Colonic mucosa (tissue), 4 donors: Measurements from ENCODE around the gene NRN1. TPM values are rescaled to one million over a fixed set of nuclear protein-coding genes. Genes with fewer than 3 reads are reported as not detected.
"Not testable (repeated sequence)": the region's sequence is repeated elsewhere in the genome, so short reads cannot be mapped to it uniquely, and the experiment has no call there.

Source experiments
- DNase-seq: peaks from one replicate; pipeline ENCODE4 v3.0.0-alpha.2; 2020
- H3K27ac ChIP-seq: fragments of 200-600 bp; one replicate; pipeline ENCODE4 v1.8.0; 2021
- H3K27me3 ChIP-seq: fragments of 200-600 bp; one replicate; pipeline ENCODE4 v1.8.0; 2021
- H3K36me3 ChIP-seq: fragments of 200-600 bp; one replicate; pipeline ENCODE4 v1.8.0; 2021
- H3K4me1 ChIP-seq: fragments of 200-600 bp; one replicate; pipeline ENCODE4 v1.8.0; 2021; ENCODE audit warnings: mild to moderate bottlenecking
- H3K4me3 ChIP-seq: fragments of 200-600 bp; one replicate; pipeline ENCODE4 v1.8.0; 2021
- H3K9ac ChIP-seq, 2 donors: one replicate each; pipeline ENCODE4 v1.7.0; 2013; ENCODE audit warnings: control low read depth in 2 of 2, low read depth in 2 of 2, low read length in 2 of 2
- H3K9me3 ChIP-seq: fragments of 200-600 bp; one replicate; pipeline ENCODE4 v1.8.0; 2021
- intact Hi-C: fragments of 100-400 bp; cut with DNase I; formaldehyde crosslinking; loops from one replicate; pipeline ENCODE4 v1.14.1; 2022
- total RNA-seq, 2 donors: library from RNA; stranded (reverse); fragmentation: NEBNext Ultra II Directional in 1 of 2; extraction: Animal tissue kit (Norgen Biotek cat#: 25700) in 1 of 2; gene quantifications; one replicate each; pipeline ENCODE4 v1.2.1, GENCODE V29; 2021
- TF ChIP-seq, protein P1 (sequence below): fragments of 200-600 bp; IDR thresholded peaks from one replicate; pipeline ENCODE4 v1.8.0; 2022; ENCODE audit warnings: antibody characterized with exemption, mild to moderate bottlenecking
- donor health status: healthy.
- donor health status: DM: no; HTN: no; CAD: no.
- donor health status: DM: no; HTN: no; CAD: no.

The NRN1 gene
- total RNA-seq, 2 donors from 2014 or later: 1.6 to 4.5 TPM

GRCh38 chr6:6033858-6034257, 27.1 kb upstream of the NRN1 start:
- intact Hi-C loops: no loop called here
- Histone ChIP-seq H3K27ac (no peak overlapping the region), H3K27me3 (no peaks in the 10 kb centered on the region), H3K9me3 (no peaks in the 10 kb centered on the region), H3K36me3 (no peaks in the 10 kb centered on the region), H3K4me3 (no peak overlapping the region), H3K9ac (no peak overlapping the region), H3K4me1 (no peaks in the 10 kb centered on the region)
- no peak for DNase-seq
- TF ChIP-seq, protein P1, sequence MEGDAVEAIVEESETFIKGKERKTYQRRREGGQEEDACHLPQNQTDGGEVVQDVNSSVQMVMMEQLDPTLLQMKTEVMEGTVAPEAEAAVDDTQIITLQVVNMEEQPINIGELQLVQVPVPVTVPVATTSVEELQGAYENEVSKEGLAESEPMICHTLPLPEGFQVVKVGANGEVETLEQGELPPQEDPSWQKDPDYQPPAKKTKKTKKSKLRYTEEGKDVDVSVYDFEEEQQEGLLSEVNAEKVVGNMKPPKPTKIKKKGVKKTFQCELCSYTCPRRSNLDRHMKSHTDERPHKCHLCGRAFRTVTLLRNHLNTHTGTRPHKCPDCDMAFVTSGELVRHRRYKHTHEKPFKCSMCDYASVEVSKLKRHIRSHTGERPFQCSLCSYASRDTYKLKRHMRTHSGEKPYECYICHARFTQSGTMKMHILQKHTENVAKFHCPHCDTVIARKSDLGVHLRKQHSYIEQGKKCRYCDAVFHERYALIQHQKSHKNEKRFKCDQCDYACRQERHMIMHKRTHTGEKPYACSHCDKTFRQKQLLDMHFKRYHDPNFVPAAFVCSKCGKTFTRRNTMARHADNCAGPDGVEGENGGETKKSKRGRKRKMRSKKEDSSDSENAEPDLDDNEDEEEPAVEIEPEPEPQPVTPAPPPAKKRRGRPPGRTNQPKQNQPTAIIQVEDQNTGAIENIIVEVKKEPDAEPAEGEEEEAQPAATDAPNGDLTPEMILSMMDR: no peak

DNA sequence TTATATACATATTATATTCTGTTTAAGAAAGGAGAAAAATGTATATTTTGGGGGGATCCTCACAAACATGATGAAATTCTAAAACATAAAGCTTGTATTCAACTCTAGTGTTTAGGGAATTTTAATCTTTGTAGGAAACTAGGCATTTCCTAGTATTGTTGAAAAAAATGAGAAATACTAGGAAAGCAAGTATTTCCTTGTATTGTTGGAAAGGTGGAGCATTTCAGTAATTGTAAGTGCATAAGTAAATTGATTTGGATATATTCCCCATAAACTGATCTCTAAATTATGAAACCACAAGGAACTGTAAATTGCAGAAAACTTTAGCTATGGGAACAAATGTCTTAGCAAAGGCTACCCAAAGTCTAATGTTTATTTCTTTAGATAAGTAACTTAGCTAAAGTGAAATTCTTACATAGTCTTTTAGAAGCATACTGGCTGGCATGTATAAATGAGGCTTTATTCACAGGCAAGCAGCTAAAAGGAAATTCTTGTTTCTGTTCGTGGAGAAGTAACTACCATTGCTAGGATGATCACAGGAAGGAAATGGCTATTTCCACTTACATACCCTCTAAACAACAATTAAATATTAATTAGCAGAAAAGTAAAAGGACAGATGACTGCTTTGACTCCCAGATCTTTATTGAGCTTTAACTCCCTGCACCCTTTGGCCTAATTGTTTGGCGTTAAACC, 19.9 kb upstream of the NRN1 start:
- no peaks in the 10 kb centered on the region for H3K27me3 ChIP-seq
- H3K36me3 ChIP-seq: no peaks in the 10 kb centered on the region
- H3K9ac ChIP-seq: no peak overlapping the region
- DNase-seq: no peak
- H3K4me3 ChIP-seq: no peak overlapping the region
- H3K27ac ChIP-seq: no peak overlapping the region
- H3K9me3 ChIP-seq: no peaks in the 10 kb centered on the region
- H3K4me1 ChIP-seq: no peaks in the 10 kb centered on the region
- TF ChIP-seq, protein P1: no peak
- intact Hi-C loops: no loop called here

GRCh38 chr6:6025736-6026135, 19.0 kb upstream of the NRN1 start:
- Histone ChIP-seq H3K4me1 (no peaks in the 10 kb centered on the region), H3K9me3 (no peaks in the 10 kb centered on the region), H3K4me3 (no peak overlapping the region), H3K27me3 (no peaks in the 10 kb centered on the region), H3K9ac (no peak overlapping the region), H3K27ac (no peak overlapping the region), H3K36me3 (no peaks in the 10 kb centered on the region)
- intact Hi-C loops: no loop called here
- TF ChIP-seq, protein P1: no peak
- no peak for DNase-seq

GRCh38 chr6:6024220-6024619, 17.5 kb upstream of the NRN1 start:
- intact Hi-C loops: no loop called here
- no peaks in the 10 kb centered on the region for H3K27me3 ChIP-seq

DNA sequence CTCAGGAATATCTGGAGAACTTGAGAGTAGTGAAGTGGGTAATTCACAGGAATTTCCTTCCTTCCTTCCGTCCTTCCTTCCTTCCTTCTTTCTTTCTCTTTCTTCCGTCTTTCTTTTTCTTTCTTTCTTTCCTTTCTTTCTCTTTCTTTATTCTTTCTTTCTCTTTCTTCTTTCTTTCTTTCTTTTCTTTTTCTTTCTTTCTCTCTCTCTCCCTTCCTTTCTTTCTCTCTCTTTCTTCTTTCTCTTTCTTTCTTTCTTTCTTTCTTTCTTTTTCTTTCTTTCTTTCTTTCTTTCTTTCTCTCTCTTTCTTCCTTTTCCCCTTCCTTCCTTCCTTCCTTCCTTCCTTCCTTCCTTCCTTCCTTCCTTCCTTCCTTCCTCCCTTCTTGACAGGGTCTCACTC, 16.1 kb upstream of the NRN1 start:
- H3K4me1 ChIP-seq, intact Hi-C loops, H3K4me3 ChIP-seq, H3K27ac ChIP-seq, H3K9ac ChIP-seq, H3K27me3 ChIP-seq, DNase-seq, H3K9me3 ChIP-seq, H3K36me3 ChIP-seq: not testable (repeated sequence)

More at GRCh38 chr6:6024220-6024619, 17.5 kb upstream of the NRN1 start:
- H3K27ac ChIP-seq: no peak overlapping the region
- TF ChIP-seq, protein P1: no peak
- H3K36me3 ChIP-seq: no peaks in the 10 kb centered on the region
- no peaks in the 10 kb centered on the region for H3K9me3 ChIP-seq
- H3K4me1 ChIP-seq: no peaks in the 10 kb centered on the region
- H3K4me3 ChIP-seq: no peak overlapping the region
- no peak overlapping the region for H3K9ac ChIP-seq
- DNase-seq: no peak

DNA sequence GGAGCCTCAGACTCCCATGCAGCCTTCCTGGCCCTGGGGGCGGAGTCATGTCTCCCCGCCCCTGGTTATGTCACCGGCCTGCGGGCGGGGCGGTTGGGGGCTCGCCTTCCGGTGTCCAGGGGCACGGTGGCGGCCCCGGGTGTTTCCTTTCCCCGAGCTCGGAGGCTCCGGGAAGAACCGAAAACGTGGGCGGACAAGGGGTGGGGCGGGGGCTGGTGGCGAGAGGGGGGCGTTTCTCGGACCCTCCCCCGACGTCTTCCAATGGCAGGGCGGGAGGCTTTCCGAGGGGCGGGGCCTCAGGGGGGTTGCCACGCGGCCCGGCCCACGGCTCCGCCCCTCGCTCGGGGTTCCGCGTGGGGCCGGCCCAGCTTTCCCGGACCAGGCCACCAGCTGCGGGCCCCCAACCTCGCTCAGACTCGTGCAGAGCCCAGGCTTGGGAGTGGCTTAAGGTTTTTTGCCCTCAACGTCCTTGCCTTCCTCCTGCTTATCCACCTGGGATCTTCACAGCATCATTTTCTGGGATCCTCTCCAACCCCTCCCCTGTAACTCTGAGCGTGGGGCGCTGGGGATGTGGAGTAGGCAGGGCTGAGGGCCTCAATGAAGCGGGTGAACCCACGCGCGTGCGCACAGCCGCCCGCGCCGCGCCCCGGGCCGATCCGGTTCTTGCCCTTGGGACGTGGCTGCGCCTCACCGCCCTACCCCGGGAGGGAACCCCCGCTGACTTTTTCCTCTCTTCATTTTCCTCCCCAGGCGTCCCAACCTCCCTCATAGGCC, 2.1 kb upstream of the NRN1 start:
- peak overlapping the region; percentile 39 for H3K4me3 ChIP-seq
- no peak overlapping the region for H3K27ac ChIP-seq
- no peaks in the 10 kb centered on the region for H3K9me3 ChIP-seq
- peak; percentile 82 for DNase-seq
- H3K9ac ChIP-seq: no peak overlapping the region
- H3K27me3 ChIP-seq: peaks cover 56% of the 10 kb centered on the region
- intact Hi-C loops: no loop called here
- TF ChIP-seq, protein P1: no peak
- no peaks in the 10 kb centered on the region for H3K36me3 ChIP-seq
- peaks cover 10% of the 10 kb centered on the region for H3K4me1 ChIP-seq
